Measurements from ENCODE around the gene KRTAP19-1.

Gene KRTAP19-1

GRCh38 chr21:30447056-30447455 is 33.1 kb downstream of the KRTAP19-1 start:
- no peak for ATAC-seq
- Mint-ChIP-seq H3K36me3 (no peaks in the 10 kb centered on the region), H3K27ac (no peak overlapping the region), H3K9me3 (peaks cover 2% of the 10 kb centered on the region), H3K4me1 (no peaks in the 10 kb centered on the region), H3K4me3 (no peak overlapping the region)
- DNase-seq (ENCODE audit: low spot score in 2 of 2): no peak

- no peak overlapping the region for H3K27ac Mint-ChIP-seq
- no peak overlapping the region for H3K4me3 Mint-ChIP-seq
- DNase-seq (ENCODE audit: low spot score in 2 of 2) (no peak), ATAC-seq (no peak)
- peaks cover 2% of the 10 kb centered on the region for H3K9me3 Mint-ChIP-seq
- H3K4me1 Mint-ChIP-seq: no peaks in the 10 kb centered on the region
- no peaks in the 10 kb centered on the region for H3K36me3 Mint-ChIP-seq
Observed at GRCh38 chr21:30444204-30444603, 36.0 kb downstream of the KRTAP19-1 start.

- Mint-ChIP-seq H3K4me3 (no peak overlapping the region), H3K9me3 (peaks cover 2% of the 10 kb centered on the region), H3K27ac (no peak overlapping the region), H3K36me3 (no peaks in the 10 kb centered on the region), H3K4me1 (no peaks in the 10 kb centered on the region)
- no peak for ATAC-seq
- no peak for DNase-seq (ENCODE audit: low spot score in 2 of 2)
Observed at GRCh38 chr21:30443226-30443625, 36.9 kb downstream of the KRTAP19-1 start.

GRCh38 chr21:30439975-30440374 is 40.2 kb downstream of the KRTAP19-1 start, which contains the start of gene KRTAP15-1:
Gene KRTAP15-1 (plus strand): TSS chr21:30440275. CDS start chr21:30440328, 53 bp downstream.
- H3K9me3 Mint-ChIP-seq: no peaks in the 10 kb centered on the region
- H3K27ac Mint-ChIP-seq: no peak within 1 kb of the TSS
- no peaks in the 10 kb centered on the region for H3K36me3 Mint-ChIP-seq
- DNase-seq (ENCODE audit: low spot score in 2 of 2) (no peak), ATAC-seq (no peak)
- no peak within 1 kb of the TSS for H3K4me3 Mint-ChIP-seq
- no peaks in the 10 kb centered on the region for H3K4me1 Mint-ChIP-seq

- ATAC-seq (no peak), DNase-seq (ENCODE audit: low spot score in 2 of 2) (no peak)
- H3K36me3 Mint-ChIP-seq: no peaks in the 10 kb centered on the region
- H3K4me1 Mint-ChIP-seq: no peaks in the 10 kb centered on the region
- no peak overlapping the region for H3K27ac Mint-ChIP-seq
- no peak overlapping the region for H3K4me3 Mint-ChIP-seq
- no peaks in the 10 kb centered on the region for H3K9me3 Mint-ChIP-seq
Observed at GRCh38 chr21:30437010-30437565, 43.1 kb downstream of the KRTAP19-1 start.

- no peak overlapping the region for H3K4me3 Mint-ChIP-seq
- no peak overlapping the region for H3K27ac Mint-ChIP-seq
- ATAC-seq: peak; percentile 57
- no peak for DNase-seq (ENCODE audit: low spot score in 2 of 2)
- no peaks in the 10 kb centered on the region for H3K4me1 Mint-ChIP-seq
- H3K9me3 Mint-ChIP-seq: no peaks in the 10 kb centered on the region
- no peaks in the 10 kb centered on the region for H3K36me3 Mint-ChIP-seq
Observed at GRCh38 chr21:30434033-30434631, 46.0 kb downstream of the KRTAP19-1 start.

GRCh38 chr21:30430170-30430655 is 50.0 kb downstream of the KRTAP19-1 start, which contains the start of gene KRTAP13-4:
Gene KRTAP13-4 (plus strand): TSS chr21:30430220. CDS start chr21:30430276, 56 bp downstream.
- H3K27ac Mint-ChIP-seq: no peak within 1 kb of the TSS
- peaks cover 3% of the 10 kb centered on the region for H3K9me3 Mint-ChIP-seq
- DNase-seq (ENCODE audit: low spot score in 2 of 2) (no peak), ATAC-seq (no peak)
- H3K4me1 Mint-ChIP-seq: no peaks in the 10 kb centered on the region
- no peaks in the 10 kb centered on the region for H3K36me3 Mint-ChIP-seq
- no peak within 1 kb of the TSS for H3K4me3 Mint-ChIP-seq

All from stimulated activated effector memory CD8-positive, alpha-beta T cell treated with anti-CD3 and anti-CD28 coated beads, Interleukin-12 subunit alpha, Interleukin-12 subunit beta, amount 100 ng/mL, for 72 hours (primary cell).